IPS-18c (cell line): Measurements from ENCODE around the gene COL18A1.
"Not testable (repeated sequence)": the region's sequence is repeated elsewhere in the genome, so short reads cannot be mapped to it uniquely, and the experiment has no call there.

ENCODE experiments used
- H3K4me3 ChIP-seq: 2 replicates; pipeline ENCODE4 v1.7.0; 2013; ENCODE audit warnings: low read depth, mild to moderate bottlenecking, low read length, moderate library complexity; ENCODE audit not compliant: insufficient read depth
- H3K9me3 ChIP-seq: one replicate; pipeline ENCODE4 v1.6.1; 2013; ENCODE audit warnings: mild to moderate bottlenecking, low read length, moderate library complexity; ENCODE audit not compliant: control insufficient read depth, insufficient read depth

The COL18A1 gene

DNA sequence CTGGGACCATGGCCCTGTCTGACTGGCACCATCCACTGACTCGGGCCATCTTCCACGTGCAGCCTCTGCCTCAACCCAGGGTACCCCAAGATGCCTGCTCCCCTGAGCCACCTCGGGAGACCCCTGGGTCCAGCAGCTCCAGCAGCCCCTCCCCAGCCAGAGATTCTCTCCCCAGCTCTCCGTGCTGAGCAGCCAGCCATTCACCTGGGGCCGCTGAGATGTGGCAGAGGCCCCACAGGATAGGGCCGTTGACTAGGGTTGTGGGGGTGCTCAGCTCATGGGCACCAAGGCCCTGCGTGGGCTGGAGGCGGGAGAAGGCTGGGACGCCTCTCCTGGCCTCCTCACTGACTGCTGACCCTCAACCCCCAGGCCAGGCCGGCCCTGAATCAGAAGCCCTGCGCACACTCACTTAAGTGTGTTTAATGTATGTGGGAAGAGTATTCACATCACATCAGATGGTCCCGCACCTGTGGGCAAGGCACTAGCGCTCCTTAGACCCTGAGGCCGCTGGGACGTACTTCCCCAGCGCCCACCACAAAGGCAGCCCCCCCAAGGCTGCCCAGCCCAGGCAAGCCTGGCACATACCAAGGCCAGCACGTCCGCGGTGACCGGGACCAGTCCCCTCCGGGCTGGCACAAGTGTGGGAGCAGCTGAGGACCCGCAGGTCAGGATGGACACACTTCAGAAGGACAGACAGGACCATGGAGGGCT, 109.5 kb downstream of the COL18A1 start:
- Histone ChIP-seq H3K4me3 (no peak overlapping the region), H3K9me3 (no peaks in the 10 kb centered on the region)

- no peak overlapping the region for H3K4me3 ChIP-seq
- no peaks in the 10 kb centered on the region for H3K9me3 ChIP-seq
Observed at GRCh38 chr21:45515241-45516061, 110.5 kb downstream of the COL18A1 start.

GRCh38 chr21:45516071-45516670, 111.2 kb downstream of the COL18A1 start:
- no peak overlapping the region for H3K4me3 ChIP-seq
- H3K9me3 ChIP-seq, result peaks cover 6% of the 10 kb centered on the region

- Histone ChIP-seq H3K4me3 (no peak overlapping the region), H3K9me3 (peaks cover 6% of the 10 kb centered on the region)
Observed at GRCh38 chr21:45516671-45517151, 111.7 kb downstream of the COL18A1 start.

DNA sequence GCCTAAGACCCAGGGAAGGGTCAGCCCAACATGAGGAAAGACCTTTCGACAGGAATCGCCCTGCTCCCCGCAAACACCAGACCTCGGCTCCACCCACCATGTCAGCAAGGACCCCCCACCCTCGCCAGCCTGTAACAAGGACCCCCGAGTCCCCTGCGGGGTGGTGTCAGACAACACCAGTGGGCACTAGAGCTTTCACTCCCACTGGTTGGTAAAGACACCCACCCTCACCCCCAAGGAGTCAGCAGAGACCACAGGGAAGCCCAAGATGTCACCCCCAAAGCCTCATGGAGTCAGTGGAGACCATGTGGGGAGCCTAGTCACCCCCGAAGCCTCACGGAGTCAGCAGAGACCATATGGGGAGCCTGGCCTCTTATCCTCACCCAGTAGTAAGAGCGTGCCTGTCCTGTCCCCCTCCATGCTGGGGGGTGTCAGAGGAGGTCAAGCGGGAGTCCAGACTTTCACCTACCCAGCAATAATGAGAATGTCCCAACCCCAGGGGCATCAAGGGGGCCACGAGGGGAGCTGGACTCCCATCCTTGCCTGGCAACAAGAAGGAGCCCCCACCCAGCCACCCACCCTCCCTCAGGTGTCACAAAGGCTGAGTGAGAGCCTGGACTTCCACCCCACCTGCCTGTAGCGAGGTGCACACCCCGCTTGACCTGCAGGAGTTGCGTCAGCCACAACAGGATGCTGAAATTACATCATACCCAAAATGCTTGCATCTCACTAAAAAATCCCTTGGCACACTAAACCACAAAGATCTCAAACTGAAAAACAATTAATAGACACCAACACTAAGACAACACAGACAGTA, 112.5 kb downstream of the COL18A1 start:
- peaks cover 6% of the 10 kb centered on the region for H3K9me3 ChIP-seq
- no peak overlapping the region for H3K4me3 ChIP-seq

- H3K4me3 ChIP-seq, result no peak overlapping the region
- peaks cover 6% of the 10 kb centered on the region for H3K9me3 ChIP-seq
Observed at GRCh38 chr21:45518742-45519141, 113.8 kb downstream of the COL18A1 start.

- peaks cover 6% of the 10 kb centered on the region for H3K9me3 ChIP-seq
- no peak overlapping the region for H3K4me3 ChIP-seq
Observed at GRCh38 chr21:45519182-45519581, 114.2 kb downstream of the COL18A1 start.

DNA sequence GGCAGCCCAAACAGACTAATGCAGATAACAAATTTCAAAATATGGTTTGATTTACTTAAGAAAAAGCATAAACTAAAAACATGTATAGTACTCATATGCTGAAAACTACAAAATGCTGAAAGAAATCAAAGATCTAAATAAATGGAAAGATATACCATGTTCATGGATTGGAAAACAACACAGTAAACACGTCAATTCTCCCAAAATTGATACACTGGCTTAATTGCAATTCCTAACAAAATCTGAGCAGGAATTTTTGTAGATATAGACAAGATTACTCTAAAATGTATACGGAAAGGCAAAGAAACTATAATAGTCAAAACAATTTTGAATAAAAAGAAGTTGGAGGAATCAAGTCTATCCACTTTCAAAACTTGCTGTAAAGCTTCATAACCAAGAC, 116.3 kb downstream of the COL18A1 start:
- Histone ChIP-seq H3K4me3 (no peak overlapping the region), H3K9me3 (peaks cover 6% of the 10 kb centered on the region)

DNA sequence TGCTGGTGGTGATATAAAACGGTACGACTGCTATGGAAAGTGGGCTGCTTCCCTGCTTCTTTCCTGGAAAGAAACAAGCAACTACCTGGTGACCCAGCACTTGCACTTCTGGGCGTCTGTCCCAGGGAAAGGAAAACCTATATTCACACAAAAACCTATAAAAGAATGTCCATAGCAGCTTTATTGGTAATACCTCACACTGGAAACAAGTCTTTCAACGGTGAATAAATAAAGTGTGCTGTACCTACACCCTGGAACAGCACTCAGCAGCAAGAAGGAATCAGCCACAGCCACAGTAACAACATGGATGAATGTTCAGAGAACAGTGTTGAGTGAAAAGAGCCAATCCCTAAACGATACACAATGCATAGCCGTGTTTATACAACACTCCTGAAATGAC, 117.4 kb downstream of the COL18A1 start:
- H3K9me3 ChIP-seq, result peaks cover 6% of the 10 kb centered on the region

DNA sequence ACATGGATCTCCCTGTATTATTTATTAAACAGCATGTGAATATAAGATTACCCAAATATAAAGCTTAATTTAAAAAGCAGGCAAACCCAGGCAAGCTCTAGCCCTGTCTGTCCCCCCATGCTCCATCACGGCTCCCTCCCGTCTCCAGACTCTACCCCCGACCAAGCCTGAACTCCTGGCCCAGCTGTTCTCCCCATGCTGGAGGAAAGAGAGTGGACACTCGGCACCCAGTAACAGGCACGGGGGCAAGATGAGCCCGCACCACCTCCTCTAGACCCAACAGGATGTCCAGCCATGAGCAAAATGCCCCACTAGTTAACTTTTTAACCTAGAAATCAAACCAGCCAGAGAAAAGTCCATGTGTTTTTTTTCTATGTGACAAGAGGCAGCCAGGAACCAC, 118.0 kb downstream of the COL18A1 start:
- Histone ChIP-seq H3K9me3 (peaks cover 6% of the 10 kb centered on the region), H3K4me3 (no peak overlapping the region)

More for the DNA sequence above, 117.4 kb downstream of the COL18A1 start:
- no peak overlapping the region for H3K4me3 ChIP-seq

- H3K9me3 ChIP-seq, result peaks cover 6% of the 10 kb centered on the region
Observed at GRCh38 chr21:45523411-45524101, 118.6 kb downstream of the COL18A1 start.

DNA sequence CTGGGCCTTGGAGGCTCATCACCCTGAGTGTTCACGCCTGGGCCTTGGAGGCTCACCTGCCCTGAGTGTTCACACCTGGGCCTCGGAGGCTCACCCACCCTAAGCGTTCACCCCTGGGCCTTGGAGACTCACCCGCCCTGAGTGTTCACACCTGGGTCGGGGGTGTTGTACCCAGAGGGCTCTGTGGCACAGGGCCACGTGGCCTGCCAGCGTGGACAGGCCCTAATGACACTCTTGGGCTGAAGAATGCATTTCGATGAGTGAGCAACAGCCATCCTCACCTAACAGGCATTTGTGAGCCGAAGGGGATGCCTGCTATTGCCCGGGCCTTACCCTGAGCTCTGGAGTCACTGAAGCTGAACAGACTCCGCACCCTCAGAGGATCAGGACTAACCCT, 119.8 kb downstream of the COL18A1 start:
- H3K9me3 ChIP-seq, result peaks cover 6% of the 10 kb centered on the region
- H3K4me3 ChIP-seq, result no peak overlapping the region

More at GRCh38 chr21:45523411-45524101, 118.6 kb downstream of the COL18A1 start:
- H3K4me3 ChIP-seq, result no peak overlapping the region

GRCh38 chr21:45525153-45525909, 120.4 kb downstream of the COL18A1 start:
- Histone ChIP-seq H3K4me3 (no peak overlapping the region), H3K9me3 (peaks cover 6% of the 10 kb centered on the region)

- Histone ChIP-seq H3K9me3 (peaks cover 2% of the 10 kb centered on the region), H3K4me3 (no peak overlapping the region)
Observed at GRCh38 chr21:45525910-45526306, 120.9 kb downstream of the COL18A1 start.

DNA sequence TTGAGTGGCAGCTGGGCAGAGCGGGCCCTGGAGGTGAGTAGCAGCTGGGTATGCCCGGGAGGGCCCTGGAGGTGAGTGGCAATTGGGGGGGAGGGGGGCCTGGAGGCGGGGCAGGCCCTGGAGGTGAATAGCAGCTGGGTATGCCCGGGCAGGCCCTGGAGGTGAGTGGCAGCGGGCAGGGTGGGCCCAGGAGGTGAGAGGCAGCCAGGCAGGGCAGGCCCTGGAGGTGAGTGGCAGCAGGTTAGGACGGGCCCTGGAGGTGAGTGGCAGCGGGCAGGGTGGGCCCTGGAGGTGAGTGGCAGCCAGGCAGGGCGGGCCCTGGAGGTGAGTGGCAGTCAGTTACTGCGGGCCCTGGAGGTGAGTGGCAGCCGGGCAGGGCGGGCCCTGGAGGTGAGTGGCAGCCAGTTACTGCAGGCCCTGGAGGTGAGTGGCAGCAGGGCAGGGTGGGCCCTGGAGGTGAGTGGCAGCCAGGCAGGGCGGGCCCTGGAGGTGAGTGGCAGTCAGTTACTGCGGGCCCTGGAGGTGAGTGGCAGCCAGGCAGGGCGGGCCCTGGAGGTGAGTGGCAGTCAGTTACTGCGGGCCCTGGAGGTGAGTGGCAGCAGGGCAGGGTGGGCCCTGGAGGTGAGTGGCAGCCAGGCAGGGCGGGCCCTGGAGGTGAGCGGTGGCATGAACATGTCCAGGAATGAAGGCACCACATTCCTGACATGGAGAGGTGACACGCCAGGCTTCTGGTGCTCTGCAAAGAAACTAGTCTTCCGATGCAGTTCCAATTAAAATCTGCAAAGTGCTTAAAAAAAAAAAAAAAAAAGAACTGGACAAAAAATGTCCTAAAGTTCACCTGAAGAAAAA, 122.4 kb downstream of the COL18A1 start:
- H3K4me3 ChIP-seq, H3K9me3 ChIP-seq: not testable (repeated sequence)
